K562 treated with DMSO at 1 percent for 4 hours (cell line): ENCODE results near the gene ATMIN. TPM values are rescaled to one million over a fixed set of nuclear protein-coding genes. Genes with fewer than 3 reads are reported as not detected.

Source experiments
- total RNA-seq: library from RNA; unstranded; fragments of 300-600 nt; gene quantifications from 2 replicates; pipeline ENCODE4 v1.2.3, GENCODE V29; 2022; ENCODE audit not compliant: insufficient read depth

Gene ATMIN
- 14.1 and 20.4 TPM in 2 replicates for total RNA-seq

GRCh38 chr16:81035398-81035974 lies at the start of gene ATMIN:
ATMIN (plus strand) TSS chr16:81035842; CDS start chr16:81035871, 29 bp downstream.

GRCh38 chr16:81006813-81007695 lies 28.6 kb upstream of the ATMIN start, which contains the start of the genes CENPN and CMC2:
CENPN (plus strand) TSS chr16:81007214; CDS start chr16:81011940, 4,726 bp downstream.
CMC2 (minus strand) TSS chr16:81006885; CDS start chr16:80997394, 9,491 bp downstream.

GRCh38 chr16:81077076-81077940 lies 41.7 kb downstream of the ATMIN start, which contains the start of gene C16orf46:
C16orf46 (minus strand) TSS chr16:81077238; CDS start chr16:81063955, 13,283 bp downstream.

GRCh38 chr16:81095953-81096714 lies 60.5 kb downstream of the ATMIN start, which contains the start of gene GCSH:
GCSH (minus strand) TSS chr16:81096395; CDS start chr16:81096278, 117 bp downstream.

Other genes starting within 250 kb of the ATMIN start
- gene CDYL2, start 231.2 kb upstream of the ATMIN start, total RNA-seq, result not detected in 2 replicates
- gene CMC2, start 29.0 kb upstream of the ATMIN start, total RNA-seq, result 184 and 191 TPM in 2 replicates
- 174 and 179 TPM in 2 replicates for gene CENPN, start 28.6 kb upstream of the ATMIN start, total RNA-seq
- not detected in 2 replicates for gene C16orf46, start 41.4 kb downstream of the ATMIN start, total RNA-seq
- 16.3 and 21.0 TPM in 2 replicates for gene GCSH, start 60.6 kb downstream of the ATMIN start, total RNA-seq
- not detected in 2 replicates for gene BCO1, start 202.8 kb downstream of the ATMIN start, total RNA-seq